ENCODE results near the gene KPTN.
A peak's percentile ranks its signal among the peaks of the same experiment; 100 is the strongest.

Gene KPTN

DNA sequence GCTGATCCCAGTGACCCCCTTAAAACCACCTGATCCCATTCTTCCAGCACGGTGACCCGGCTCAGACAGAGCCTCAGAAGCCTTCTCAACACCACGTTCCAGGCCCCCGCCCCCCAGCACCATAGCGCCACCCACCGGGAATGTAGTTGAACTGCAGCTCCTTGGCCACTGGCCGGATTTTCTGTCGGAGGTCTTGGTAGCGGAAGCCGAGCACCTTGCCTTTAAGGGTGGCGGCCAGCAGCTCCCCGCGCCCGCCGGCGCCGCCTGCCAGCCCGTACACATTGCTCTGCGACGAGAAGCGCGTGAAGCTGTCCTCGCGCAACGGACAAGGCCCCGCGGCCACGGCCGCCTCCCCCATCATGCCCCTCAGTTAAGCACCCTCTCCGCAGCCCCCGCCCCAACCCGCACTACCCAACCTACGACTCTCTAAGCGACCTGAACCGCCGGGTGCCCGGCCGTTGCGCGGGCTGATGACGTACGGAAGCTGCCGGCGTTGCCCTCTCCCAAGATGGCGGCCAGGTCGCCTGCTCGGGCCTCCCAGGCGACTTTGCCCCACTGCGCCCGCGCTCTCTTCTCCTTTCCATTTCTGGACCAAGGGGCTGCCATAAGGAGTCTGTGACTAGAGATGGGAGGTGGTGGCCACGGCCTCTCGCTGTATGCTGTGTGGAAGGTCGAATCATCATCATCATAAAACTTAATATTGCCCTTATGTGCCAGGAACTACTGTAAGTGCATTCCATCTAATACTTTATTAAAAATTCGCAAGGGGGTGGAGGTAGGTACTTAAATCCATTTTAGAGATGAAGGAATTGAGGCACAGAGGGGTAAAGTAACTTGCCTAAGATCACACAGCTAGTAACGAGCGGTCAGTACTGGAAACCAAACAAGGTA lies at the start of gene KPTN:
Gene KPTN (minus strand): TSS at position 420 of the 891 bp plus-strand sequence. CDS start 59 bp downstream, at position 361.
- DNase-seq, result peak; percentile 90

DNA sequence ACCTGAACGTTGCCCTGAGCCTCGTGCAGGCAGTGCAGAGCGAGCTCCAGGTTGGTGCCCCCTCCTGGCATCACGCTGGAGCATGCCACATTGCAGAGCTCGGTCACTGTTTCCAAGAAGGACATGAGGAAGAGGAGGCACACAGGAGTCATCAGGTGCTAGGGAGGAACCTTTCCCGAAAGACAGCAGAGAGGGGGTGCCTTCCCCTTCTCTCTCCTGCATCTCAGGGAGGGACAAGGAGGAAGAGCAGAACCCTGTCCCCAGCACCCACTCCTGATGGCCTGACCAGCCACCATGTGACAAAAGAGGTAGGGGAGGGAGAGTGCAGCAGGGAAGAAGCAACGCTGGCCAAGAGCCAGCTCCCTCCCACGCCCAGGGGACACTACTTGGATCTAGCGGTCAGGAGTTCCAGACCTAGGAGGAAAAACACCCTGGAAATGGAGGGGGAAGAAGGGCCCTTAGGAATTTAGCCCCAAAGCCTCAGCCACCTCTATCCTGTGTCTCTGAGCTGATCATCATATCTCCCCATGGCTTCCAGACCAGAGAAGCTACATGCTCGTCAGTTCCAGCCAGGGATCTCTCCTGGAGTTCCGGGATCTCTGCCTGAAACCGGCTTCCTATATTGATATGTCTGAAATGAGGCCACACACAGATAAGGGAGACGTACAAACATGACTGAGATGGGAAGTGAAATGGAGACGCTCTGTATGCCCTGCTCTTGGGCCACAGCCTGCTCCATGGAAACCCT lies 47.8 kb upstream of the KPTN start:
- DNase-seq, result no peak

DNA sequence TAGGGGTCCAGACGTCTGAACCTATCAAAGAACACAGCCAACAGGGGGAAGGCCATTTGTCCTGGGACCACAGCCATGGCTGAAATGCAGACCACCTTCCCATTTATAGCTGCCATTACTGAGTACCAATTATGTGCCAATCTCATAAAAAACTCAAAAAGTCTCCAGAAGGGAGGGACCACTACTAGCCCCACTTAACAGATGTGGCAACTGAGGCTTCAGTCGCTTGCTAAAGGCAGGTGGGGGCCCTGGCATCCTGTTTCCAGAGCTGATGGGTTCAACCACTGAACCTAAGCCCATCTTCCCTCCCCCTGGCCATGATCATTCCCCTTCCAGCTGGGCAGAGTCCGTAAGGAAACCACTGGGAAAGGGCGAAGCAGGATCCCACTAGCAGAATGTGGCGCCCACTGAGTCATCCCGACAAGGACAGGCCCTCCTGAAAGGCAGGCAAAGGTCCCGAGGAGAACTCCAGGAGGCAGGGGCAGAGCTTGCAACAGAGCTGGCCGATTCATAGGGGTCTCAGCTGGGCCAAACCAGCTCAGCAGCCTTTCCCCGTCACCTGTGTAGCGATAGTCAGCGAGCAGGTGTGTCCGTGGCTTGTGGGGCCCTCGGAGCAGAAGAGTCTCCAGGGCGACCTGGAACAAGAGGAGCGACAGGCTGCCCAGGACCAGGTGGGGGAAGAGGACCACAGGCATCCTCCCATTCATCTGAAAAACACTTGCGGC lies 45.2 kb upstream of the KPTN start:
- no peak for DNase-seq

DNA sequence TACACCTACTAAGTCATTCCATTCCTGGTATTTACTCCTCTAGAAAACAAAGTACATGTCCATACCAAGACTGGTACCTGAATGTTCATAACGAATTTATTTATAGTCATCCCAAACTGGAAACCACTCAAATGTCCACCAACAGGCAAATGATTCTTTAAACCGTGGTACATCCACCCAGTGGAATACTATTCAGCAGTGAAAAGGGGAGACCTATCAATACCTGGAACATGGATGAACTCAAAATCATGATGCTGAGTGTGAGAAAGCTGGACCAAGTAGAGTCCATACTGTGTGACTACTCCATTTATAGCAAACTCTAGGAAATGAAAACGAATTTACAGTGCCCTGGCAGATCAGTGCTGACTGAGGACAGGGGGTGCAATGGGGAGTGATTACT lies 42.8 kb upstream of the KPTN start:
- no peak for DNase-seq

DNA sequence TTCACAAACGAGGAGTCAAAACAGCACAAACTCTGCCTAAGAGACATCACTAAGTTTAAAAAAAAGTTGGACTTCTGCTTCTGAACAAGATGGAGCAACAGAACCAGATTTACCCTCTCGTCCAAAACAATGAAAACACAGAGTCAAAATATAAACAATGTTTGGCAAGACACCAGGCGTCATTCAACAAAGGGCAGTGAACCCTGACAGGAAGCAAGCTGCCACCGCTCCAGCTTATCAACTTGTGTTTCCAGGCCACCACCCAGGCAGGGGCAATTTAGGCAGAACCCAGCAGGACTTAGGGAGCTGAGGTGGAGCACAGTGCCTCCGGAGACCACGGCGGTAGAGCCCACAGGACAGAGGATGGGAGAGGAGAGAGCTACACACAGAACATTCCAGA lies 39.5 kb upstream of the KPTN start:
- no peak for DNase-seq

DNA sequence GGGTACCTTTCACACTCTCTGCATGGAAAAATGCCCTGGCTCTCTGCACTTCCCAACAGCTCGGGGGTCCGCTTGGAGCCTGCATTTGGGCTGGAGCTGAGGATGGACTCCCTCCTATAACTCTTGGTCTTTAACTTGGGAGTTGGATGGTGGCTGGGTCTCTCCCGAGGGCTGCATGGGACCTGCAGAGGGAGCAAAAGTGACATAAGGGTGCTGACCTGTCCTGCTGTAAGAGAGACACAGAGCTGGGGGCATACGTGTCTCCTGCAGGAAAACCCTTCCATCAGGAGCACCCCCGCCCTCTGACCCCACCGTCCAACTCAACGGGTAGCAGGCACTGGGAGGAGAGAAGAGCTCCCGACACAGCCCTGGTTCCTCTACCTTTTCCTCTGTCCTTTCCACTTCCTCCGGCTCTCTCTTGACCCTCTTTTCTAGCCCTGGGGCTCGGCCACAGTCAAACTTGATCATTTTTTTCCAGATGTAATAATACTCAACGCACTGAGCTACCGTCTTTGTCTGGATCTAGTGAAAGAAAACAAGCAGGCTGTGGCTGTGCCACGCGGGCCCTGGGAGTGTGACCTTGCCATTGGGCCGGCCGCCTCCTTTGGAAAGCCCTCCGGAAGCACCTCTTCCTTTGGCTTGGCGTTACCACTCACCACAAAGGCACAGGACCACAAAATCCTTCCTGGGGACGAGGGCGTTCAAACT lies 37.6 kb upstream of the KPTN start:
- DNase-seq, result no peak

DNA sequence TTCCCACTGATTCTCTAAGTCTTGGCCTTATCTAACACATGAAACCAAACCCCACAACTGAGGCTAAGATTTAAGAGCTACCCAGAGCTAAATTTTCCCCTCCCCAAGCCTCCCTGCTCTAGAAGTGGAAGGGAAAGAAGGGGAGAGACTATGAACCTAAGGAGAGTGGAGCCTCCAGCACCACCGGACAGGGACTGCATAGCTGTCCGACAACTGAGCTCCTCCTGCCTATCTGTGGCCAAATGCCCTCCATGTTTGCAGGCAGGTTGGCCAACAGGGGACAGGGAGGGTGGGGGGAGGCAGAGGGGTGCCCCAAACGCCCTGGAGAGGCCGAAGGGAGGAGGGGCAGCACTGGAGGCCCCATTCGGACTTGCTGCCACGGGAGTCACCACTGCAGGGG lies 36.8 kb upstream of the KPTN start:
- no peak for DNase-seq

DNA sequence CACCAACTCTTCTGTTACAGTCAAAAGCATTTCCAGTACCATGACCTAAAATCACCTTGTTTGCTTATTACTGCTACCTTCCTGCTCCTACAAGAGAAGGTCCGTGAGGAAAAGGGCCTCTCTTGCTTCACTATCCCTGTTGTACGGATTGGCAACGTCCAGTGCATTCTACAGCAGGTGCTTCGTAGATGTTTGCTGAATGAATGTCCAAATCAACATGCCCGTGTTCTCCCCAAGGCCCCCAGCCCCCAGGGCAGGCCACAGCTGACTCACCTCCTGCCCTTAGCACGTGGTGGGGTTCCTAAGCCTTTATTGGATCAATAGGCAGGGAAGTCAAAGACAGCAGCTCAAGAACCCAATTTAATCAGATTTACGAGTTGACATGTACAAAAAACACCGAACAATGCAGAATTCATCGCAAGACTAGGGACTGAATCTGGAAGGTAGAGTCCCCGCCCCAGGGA lies 36.4 kb upstream of the KPTN start:
- no peak for DNase-seq

DNA sequence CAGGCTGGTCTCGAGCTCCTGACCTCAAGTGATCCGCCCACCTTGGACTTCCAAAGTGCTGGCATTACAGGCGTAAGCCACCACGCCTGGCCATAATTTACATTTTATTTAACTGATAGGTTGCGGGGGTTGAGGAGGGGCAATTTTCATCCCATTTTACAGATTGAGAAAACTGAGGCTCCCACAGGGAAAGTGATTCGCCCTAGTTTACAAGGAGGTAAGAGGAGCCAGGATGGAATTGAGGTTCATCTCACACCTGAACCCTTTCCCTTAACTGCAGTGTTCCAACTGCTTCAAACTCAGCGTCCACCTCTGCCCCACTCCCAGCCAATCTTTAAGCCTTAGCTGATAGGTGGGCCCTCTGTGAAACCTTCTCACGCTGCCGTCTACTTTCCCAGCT lies 34.8 kb upstream of the KPTN start:
- DNase-seq, result no peak

DNA sequence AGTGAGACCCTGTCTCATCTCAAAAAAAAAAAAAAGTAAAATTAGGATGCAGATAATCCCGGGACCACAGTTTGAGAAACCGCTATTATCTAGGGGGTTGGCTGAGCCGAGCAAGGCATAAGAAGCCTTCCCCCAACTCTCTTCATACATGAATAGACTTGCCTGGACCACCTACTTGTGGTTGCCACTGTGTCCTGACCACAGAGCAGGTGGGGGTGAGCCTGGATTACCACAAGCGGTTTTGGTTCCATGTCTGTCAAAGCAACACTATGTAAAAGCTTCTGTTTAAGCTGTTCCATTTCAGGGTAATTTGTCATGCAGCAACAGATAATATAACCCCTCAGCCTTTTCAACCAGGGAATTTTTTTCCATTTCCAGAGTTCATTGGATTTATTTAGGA lies 34.1 kb upstream of the KPTN start:
- peak; percentile 63 for DNase-seq

DNA sequence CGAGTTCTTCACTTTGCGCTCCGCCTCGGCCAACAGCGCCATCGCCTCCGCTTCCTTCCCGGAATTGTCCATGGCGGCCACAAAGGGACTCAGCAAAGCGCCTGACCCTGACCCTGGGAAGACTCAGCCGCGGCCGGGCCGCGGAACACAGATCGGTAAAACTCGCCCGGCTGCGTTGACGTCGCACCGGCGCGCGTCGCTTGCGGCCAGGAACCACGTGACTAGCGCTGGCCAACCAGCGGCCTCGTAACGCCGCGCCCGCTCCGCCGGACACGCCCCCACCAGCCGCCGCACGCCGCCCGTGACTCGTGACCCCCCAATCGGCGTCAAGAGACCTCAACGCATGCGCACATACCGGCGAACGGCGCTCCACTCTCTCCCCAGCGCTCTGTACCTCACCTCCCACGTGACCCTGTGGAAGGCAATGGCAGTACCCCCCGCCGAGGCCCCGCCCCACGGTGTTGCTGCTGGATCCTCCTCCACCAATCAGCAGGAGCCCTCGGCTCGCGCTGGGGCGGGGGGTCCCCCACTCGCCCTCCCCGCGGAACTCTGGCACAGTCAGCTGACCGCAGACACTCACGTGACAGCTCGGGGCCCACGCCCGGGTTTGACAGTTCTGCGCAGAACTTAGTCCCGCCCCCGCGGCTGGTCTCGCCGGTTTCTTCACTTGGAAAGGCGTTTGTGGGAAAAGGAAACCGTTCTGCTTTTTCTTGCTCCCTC lies 31.0 kb upstream of the KPTN start, which contains the start of gene NAPA:
Gene NAPA (minus strand): TSS at position 195 of the 720 bp plus-strand sequence. CDS start 123 bp downstream, at position 72.
- peak; percentile 100 for DNase-seq

DNA sequence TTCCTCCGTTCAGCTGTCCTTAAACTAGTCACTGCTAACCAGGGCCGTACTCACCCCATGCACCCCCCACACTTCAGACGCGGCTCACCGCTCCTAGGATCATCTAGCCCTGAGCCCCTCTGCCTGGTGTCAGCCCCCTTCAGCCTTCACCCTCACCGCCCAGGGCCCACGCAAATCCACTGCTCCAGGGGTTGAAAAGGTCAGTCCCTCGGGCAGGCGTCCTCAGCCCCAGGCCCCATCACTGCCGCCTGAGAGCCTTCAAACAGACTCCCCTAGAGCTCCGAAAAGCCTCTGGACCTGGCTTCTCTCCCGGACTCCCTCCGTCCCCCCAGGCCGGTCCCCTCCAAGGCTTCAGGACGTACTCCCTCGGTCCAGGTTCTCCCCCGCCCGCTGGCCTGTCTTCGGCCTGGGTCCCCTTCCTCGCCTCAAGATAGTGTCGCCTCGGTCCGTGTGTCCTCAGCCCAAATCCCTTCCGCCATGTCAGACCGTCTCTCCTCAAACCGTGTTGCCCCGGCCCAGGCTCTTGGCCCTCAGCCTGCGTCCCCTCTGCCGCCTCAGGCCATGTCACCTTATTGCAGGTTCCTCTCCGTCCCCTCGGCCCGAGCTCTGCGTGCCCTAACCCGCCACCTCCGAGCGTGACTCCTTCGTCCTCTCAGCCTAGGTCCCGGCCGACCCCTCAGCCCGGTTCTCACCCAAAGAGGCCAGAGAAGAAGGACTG lies 30.3 kb upstream of the KPTN start:
- no peak for DNase-seq

DNA sequence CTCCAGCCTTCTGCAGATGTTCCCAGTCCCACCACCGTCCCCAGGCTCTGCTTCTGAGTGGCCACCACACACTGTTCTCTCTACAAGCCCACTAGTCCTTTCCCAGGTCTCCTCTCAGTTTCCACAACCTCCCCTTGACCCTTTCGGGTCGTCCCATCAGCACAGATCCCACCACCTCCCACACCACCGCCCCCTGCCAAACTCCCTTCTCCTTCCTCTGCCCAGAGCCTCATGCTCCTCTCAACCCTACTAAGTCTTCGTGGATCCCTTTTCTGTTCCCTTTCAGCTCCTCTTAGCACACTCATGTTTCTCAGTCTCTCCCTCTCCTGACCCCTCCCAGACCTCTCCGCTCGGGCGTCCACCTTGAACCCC lies 28.9 kb upstream of the KPTN start:
- DNase-seq, result no peak

DNA sequence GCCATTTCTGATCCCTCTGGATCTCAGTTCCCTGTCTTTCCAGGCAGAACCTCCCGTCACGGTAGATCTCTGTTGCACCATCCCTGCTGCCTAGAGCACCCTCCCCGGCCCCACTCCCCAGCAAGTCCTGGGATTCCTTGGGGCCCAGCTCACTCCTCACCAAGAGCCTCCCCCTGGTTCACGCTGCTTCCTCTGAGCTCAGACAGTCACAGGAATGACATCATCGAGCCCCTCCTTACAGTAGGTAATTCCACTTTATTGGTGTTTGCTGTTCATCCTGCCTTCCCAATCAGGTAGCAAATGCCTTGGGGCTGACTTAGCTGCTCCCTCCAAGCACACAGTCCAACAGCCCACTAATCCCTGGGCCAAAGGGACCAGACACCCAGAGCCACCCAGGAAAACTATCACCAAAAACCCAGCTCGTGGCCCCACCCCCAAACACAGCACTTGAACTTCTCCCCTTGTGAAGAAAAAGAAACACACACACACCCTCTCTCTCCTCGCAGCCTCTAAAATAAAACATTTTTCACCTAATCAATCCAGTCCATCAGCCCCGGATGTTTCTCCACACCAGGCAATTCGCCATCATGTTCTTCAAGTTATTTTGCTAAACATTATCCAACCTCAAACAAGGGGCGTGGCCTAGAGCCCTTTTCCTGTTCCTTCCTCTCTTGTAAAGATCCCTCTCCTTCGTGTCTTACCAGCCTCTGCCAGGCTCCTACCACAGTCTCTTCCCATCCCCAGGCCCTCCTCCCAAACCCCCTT lies 28.3 kb upstream of the KPTN start:
- DNase-seq, result no peak

DNA sequence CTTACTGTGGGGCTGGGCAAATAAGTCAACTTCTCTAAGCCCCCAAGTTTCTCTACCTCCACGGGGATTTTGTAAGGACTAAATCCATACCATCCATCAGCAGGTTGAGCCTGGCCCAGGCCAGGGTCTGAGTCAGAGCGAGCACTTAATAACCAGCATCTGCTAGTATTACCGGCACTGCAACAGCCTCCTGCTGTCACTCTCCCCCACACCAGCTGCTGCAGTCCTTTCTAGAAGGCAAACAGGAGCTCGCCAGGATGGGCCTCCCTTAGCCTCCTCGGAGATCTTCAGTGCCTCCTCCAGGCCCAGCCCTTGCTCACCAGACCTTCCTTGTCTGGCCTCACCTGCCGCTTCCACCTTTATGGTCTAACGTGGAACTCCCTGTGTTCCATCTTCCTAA lies 27.7 kb upstream of the KPTN start:
- no peak for DNase-seq

DNA sequence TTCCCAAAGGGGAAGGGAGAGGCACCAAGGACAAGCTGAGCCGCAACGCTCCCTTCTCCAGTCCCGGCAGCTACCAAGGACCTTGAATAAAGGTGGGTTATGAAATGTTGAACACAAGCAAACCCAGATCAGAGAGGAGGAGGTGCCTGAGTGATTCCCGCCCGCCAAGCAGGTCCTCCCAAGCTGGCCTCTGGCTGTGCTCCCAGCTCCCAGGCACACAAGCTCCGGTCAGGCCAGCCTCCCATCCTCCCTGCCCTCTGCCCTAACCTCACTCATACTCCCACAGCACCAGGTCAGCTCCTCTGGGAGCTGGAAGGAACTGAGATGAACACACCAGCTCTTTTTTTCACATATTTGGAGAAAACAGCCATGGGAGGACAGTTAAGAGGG lies 27.1 kb upstream of the KPTN start:
- DNase-seq, result no peak

DNA sequence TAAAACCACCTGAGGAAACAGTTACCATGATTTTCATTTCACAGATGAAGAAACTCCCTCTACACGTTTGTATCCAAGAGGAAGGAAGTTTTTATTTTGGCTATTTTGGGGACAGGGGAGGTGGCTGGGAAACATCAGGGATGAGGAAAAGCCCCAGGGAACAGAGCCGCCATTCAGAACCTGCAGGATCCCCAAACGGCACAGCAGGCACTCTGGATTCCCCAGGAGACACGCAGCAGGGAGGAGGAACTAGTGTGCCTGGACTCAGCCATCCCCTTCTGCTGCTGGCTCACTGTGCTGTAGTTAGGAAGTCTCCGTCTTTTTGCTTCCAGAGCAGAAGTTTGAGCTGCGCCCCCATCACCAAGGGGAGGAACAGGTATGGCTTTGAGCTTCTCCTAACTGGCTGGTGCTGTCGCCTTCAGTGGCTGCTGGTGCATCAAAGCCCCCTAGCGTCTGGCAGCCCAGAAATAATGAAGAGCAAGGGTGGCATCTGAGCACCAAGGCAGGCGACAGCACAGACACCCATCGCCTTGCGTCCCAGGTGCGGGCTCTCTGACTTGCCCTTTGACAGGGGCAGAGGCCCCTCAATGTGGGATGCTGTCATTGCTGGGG lies 26.6 kb upstream of the KPTN start:
- DNase-seq, result no peak

DNA sequence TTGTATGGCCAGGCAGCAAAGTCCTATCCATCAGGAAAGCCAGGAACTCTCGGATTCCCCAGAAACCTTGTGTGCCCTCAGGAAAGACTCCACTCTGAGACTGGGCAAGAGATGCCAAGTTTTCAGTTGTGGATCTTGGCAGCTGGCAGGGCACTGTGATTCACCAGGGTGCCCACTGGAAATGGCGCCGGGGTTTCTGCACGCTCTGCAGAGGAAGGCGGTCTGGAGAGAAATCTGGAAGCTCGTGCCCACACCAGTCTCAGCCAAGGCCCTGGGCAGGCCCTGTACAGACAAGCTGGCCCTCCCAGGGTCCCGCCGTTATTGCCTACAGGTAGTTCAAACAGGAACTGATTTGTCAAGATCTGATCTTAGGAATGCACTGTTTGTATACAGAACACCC lies 26.0 kb upstream of the KPTN start:
- no peak for DNase-seq

DNA sequence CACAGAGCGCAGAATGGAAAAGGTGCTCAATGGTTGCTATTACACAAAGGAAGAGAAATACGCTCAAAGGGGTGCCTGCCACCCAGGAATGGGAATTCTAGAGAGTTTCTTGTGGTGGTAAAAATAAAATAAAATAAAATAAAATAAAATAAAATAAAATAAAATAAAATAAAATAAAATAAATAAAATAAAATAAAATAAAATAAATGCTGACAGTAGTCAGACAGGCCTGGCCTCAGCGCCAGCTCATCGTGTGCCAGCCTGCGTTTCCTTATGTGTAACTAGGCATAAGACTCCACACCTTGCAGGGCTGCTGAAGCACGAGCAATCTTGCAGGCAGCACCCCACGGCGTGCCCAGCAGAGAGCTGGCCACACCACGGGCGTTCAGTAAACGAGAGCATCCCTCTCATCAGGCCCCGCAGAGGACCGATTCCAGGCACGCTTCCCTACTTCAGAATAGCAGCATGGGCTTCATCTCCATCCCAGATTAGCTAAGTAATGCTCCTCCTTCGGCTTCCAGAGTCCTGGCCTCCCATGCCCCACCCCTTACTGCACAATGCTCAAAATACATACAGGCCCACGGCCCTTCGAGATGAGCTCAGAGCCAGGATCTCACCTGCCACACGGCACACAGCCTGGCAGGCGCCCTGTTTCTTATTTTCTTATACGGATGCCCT lies 25.3 kb upstream of the KPTN start:
- DNase-seq, result no peak

DNA sequence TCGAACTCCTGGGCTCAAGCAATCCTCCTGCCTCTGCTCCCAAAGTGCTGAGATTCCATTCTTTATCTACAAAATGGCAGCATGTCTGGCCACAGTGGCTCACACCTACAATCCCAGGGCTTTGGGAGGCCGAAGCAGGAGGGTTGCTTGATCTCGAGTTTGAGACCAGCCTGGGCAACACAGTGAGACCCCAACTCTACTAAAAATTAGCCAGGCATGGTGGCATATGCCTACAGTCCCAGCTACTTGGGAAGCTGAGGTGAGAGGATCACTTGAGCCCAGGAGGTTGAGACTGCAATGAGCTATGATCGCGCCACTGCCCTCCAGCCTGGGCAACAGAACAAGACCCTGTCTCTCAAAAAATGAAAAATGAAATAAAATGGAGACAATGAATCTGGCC lies 24.7 kb upstream of the KPTN start:
- DNase-seq, result no peak

Measured in stimulated activated CD4-positive, alpha-beta T cell treated with anti-CD3 and anti-CD28 coated beads, Interleukin-4, amount 100 ng/mL, for 24 hours (primary cell).